HEK293 (cell line): ENCODE results near the gene PHF21A.
A peak's percentile ranks its signal among the peaks of the same experiment; 100 is the strongest.

Source experiments
- BCL11B ChIP-seq: fragments of 450-650 bp; formaldehyde crosslinking; IDR thresholded peaks from 2 replicates; pipeline ENCODE4 v1.5.1; 2016; ENCODE audit warnings: low read depth, missing biosample characterization, missing genetic modification characterization
- EGR2 ChIP-seq: fragments of 450-650 bp; formaldehyde crosslinking; IDR thresholded peaks from 2 replicates; pipeline ENCODE4 v1.5.1; 2016; ENCODE audit warnings: low read depth, missing biosample characterization, missing genetic modification characterization
- GLI4 ChIP-seq: fragments of 450-650 bp; formaldehyde crosslinking; IDR thresholded peaks from 2 replicates; pipeline ENCODE4 v1.5.1; 2016; ENCODE audit warnings: missing biosample characterization, missing genetic modification characterization
- HOXC10 ChIP-seq: sonication (generic); formaldehyde crosslinking; IDR thresholded peaks from 2 replicates; pipeline ENCODE4 v1.8.1; 2023; ENCODE audit warnings: mild to moderate bottlenecking, missing genetic modification reagents
- IKZF3 ChIP-seq: fragments of 450-650 bp; IDR thresholded peaks from 2 replicates; pipeline ENCODE4 v1.5.0; 2018; ENCODE audit warnings: missing biosample characterization, mild to moderate bottlenecking, missing genetic modification characterization, moderate library complexity
- KLF7 ChIP-seq: fragments of 450-650 bp; formaldehyde crosslinking; IDR thresholded peaks from 2 replicates; pipeline ENCODE4 v1.5.1; 2016; ENCODE audit warnings: missing biosample characterization, missing genetic modification characterization, borderline replicate concordance
- KLF8 ChIP-seq: fragments of 450-650 bp; formaldehyde crosslinking; IDR thresholded peaks from 2 replicates; pipeline ENCODE4 v1.5.1; 2016; ENCODE audit warnings: missing biosample characterization, missing genetic modification characterization
- KLF9 ChIP-seq: fragments of 450-650 bp; formaldehyde crosslinking; IDR thresholded peaks from 2 replicates; pipeline ENCODE4 v1.5.1; 2016; ENCODE audit warnings: missing biosample characterization, missing genetic modification characterization, low read depth
- OSR2 ChIP-seq: fragments of 450-650 bp; formaldehyde crosslinking; IDR thresholded peaks from 2 replicates; pipeline ENCODE4 v1.5.1; 2016; ENCODE audit warnings: missing biosample characterization, missing genetic modification characterization
- SP2 ChIP-seq: fragments of 450-650 bp; formaldehyde crosslinking; IDR thresholded peaks from 2 replicates; pipeline ENCODE4 v1.5.1; 2016; ENCODE audit warnings: missing biosample characterization, missing genetic modification characterization
- SP3 ChIP-seq: fragments of 450-650 bp; formaldehyde crosslinking; IDR thresholded peaks from 2 replicates; pipeline ENCODE4 v1.5.1; 2016; ENCODE audit warnings: missing biosample characterization, missing genetic modification characterization
- TRIM28 ChIP-seq: IDR thresholded peaks from 2 replicates; pipeline ENCODE4 v1.6.1; 2011; ENCODE audit warnings: low read length, control low read depth, borderline replicate concordance
- YY1 ChIP-seq: fragments of 450-650 bp; formaldehyde crosslinking; IDR thresholded peaks from 2 replicates; pipeline ENCODE4 v1.5.1; 2018; ENCODE audit warnings: missing biosample characterization, missing genetic modification characterization
- ZBTB1 ChIP-seq: fragments of 450-650 bp; formaldehyde crosslinking; IDR thresholded peaks from 2 replicates; pipeline ENCODE4 v1.5.1; 2016; ENCODE audit warnings: missing biosample characterization, missing genetic modification characterization
- ZBTB48 ChIP-seq: fragments of 450-650 bp; formaldehyde crosslinking; IDR thresholded peaks from 2 replicates; pipeline ENCODE4 v1.5.1; 2016; ENCODE audit warnings: missing biosample characterization, missing genetic modification characterization
- ZIC2 ChIP-seq: fragments of 450-650 bp; formaldehyde crosslinking; IDR thresholded peaks from 2 replicates; pipeline ENCODE4 v1.5.1; 2016; ENCODE audit warnings: missing biosample characterization, missing genetic modification characterization
- ZNF133 ChIP-seq: fragments of 450-650 bp; formaldehyde crosslinking; IDR thresholded peaks from 2 replicates; pipeline ENCODE4 v1.5.1; 2016; ENCODE audit warnings: missing biosample characterization, missing genetic modification characterization
- ZNF19 ChIP-seq: fragments of 450-650 bp; formaldehyde crosslinking; IDR thresholded peaks from 2 replicates; pipeline ENCODE4; 2016; ENCODE audit warnings: missing biosample characterization, missing genetic modification characterization, low read depth
- ZNF211 ChIP-seq: fragments of 450-650 bp; formaldehyde crosslinking; IDR thresholded peaks from 2 replicates; pipeline ENCODE4 v1.5.1; 2016; ENCODE audit warnings: low read depth, missing biosample characterization, missing genetic modification characterization
- ZNF214 ChIP-seq: fragments of 450-650 bp; formaldehyde crosslinking; IDR thresholded peaks from 2 replicates; pipeline ENCODE4 v1.5.1; 2017; ENCODE audit warnings: missing biosample characterization, mild to moderate bottlenecking, missing genetic modification characterization, borderline replicate concordance
- ZNF266 ChIP-seq: fragments of 450-650 bp; formaldehyde crosslinking; IDR thresholded peaks from 2 replicates; pipeline ENCODE4 v1.5.1; 2016; ENCODE audit warnings: missing biosample characterization, missing genetic modification characterization, low read depth
- ZNF274 ChIP-seq, 2 experiments: fragments of 200-500 bp in 1 of 2; fragments of 450-650 bp in 1 of 2; sonication (Bioruptor generic) in 1 of 2; formaldehyde crosslinking in 1 of 2; IDR thresholded peaks; 2 replicates each; pipeline versions ENCODE4 v1.5.1 to v1.6.1; 2014 to 2016; ENCODE audit warnings: borderline replicate concordance in 1 of 2, inconsistent platforms in 1 of 2, low read length in 1 of 2, missing biosample characterization in 1 of 2, missing genetic modification characterization in 1 of 2
- ZNF366 ChIP-seq: fragments of 450-650 bp; formaldehyde crosslinking; conservative IDR thresholded peaks from 2 replicates; pipeline ENCODE4 v1.5.1; 2016; ENCODE audit warnings: missing biosample characterization, missing genetic modification characterization
- ZNF501 ChIP-seq: fragments of 450-650 bp; formaldehyde crosslinking; IDR thresholded peaks from 2 replicates; pipeline ENCODE4 v1.5.1; 2016; ENCODE audit warnings: missing biosample characterization, missing genetic modification characterization
- ZNF571 ChIP-seq: fragments of 450-650 bp; formaldehyde crosslinking; IDR thresholded peaks from 2 replicates; pipeline ENCODE4 v1.5.0; 2017; ENCODE audit warnings: missing biosample characterization, missing genetic modification characterization
- ZNF610 ChIP-seq: fragments of 450-650 bp; formaldehyde crosslinking; IDR thresholded peaks from 2 replicates; pipeline ENCODE4 v1.5.1; 2016; ENCODE audit warnings: missing biosample characterization, missing genetic modification characterization, borderline replicate concordance
- ZNF629 ChIP-seq: fragments of 450-650 bp; formaldehyde crosslinking; IDR thresholded peaks from 2 replicates; pipeline ENCODE4 v1.5.1; 2017; ENCODE audit warnings: missing biosample characterization, missing genetic modification characterization
- ZNF677 ChIP-seq: fragments of 450-650 bp; IDR thresholded peaks from 2 replicates; pipeline ENCODE4 v1.5.0; 2018; ENCODE audit warnings: missing biosample characterization, mild to moderate bottlenecking, missing genetic modification characterization, moderate library complexity
- ZNF747 ChIP-seq: fragments of 450-650 bp; formaldehyde crosslinking; IDR thresholded peaks from 2 replicates; pipeline ENCODE4 v1.5.1; 2016; ENCODE audit warnings: missing biosample characterization, missing genetic modification characterization
- ZNF76 ChIP-seq: fragments of 450-650 bp; formaldehyde crosslinking; IDR thresholded peaks from 2 replicates; pipeline ENCODE4; 2016; ENCODE audit warnings: low read depth, missing biosample characterization, missing genetic modification characterization, borderline replicate concordance
- ZNF830 ChIP-seq: fragments of 450-650 bp; IDR thresholded peaks from 2 replicates; pipeline ENCODE4 v1.5.0; 2018; ENCODE audit warnings: missing biosample characterization, missing genetic modification characterization, low read depth, mild to moderate bottlenecking, moderate library complexity
- ZNF837 ChIP-seq: fragments of 450-650 bp; formaldehyde crosslinking; IDR thresholded peaks from 2 replicates; pipeline ENCODE4 v1.5.1; 2016; ENCODE audit warnings: missing biosample characterization, missing genetic modification characterization
- TF ChIP-seq, protein P1 (sequence below): fragments of 450-650 bp; formaldehyde crosslinking; IDR thresholded peaks from 2 replicates; pipeline ENCODE4 v1.5.1; 2016; ENCODE audit warnings: missing biosample characterization, missing genetic modification characterization, low read depth
- TF ChIP-seq, protein P2 (sequence below): fragments of 450-650 bp; formaldehyde crosslinking; IDR thresholded peaks from 2 replicates; pipeline ENCODE4 v1.5.1; 2016; ENCODE audit warnings: missing biosample characterization, missing genetic modification characterization
- TF ChIP-seq, protein P3 (sequence below): fragments of 450-650 bp; formaldehyde crosslinking; IDR thresholded peaks from 2 replicates; pipeline ENCODE4 v1.5.1; 2016; ENCODE audit warnings: missing biosample characterization, missing genetic modification characterization, borderline replicate concordance
- TF ChIP-seq, protein P4 (sequence below): fragments of 450-650 bp; formaldehyde crosslinking; IDR thresholded peaks from 2 replicates; pipeline ENCODE4 v1.5.1; 2016; ENCODE audit warnings: missing biosample characterization, missing genetic modification characterization

PHF21A gene

DNA sequence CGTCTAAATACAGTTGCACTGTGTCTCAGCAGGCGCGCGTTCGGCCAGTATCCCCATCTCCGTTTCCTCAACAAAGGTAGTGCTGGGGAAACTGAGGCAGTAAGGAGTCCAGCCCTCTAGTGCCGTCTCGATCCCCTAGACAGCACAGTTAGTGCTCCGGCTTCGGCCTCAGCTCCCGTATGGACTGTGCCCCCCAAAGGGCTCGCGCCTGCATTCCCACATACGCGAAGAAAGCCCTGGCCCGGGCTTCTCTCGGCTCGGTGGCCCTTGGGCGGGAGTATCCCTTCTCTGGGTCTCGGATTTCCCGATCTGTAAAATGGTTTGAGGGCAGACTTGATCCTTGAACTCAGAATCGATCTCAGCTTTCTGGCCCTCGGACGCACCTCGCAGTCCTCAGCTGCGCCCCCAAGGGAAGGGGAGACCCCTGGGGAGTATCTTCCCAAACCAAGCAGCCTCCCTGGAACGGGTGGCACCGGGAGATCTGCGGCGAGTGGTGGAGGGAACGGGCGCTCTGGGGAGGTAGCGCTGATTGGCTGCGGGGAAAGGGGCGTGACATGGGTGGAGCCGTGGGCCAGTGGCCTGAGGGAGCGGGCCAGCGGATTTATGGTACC, 202.8 kb downstream of the PHF21A start (continued):
- no peak for TF ChIP-seq ZNF214 (tag by site-specific recombination)
- TF ChIP-seq EGR2, result no peak
- peak; percentile 94 for TF ChIP-seq IKZF3 (tag by site-specific recombination)
- no peak for TF ChIP-seq ZBTB1
- TF ChIP-seq ZNF830 (tag by site-specific recombination), result no peak
- TF ChIP-seq SP3 (tag by site-specific recombination), result peak; percentile 58
- TF ChIP-seq KLF9 (tag by site-specific recombination), result peak; percentile 76
- TF ChIP-seq ZNF133, result no peak
- TF ChIP-seq OSR2 (tag by site-specific recombination), result no peak
- TF ChIP-seq ZNF366 (tag by site-specific recombination), result no peak
- no peak for TF ChIP-seq ZNF610 (tag by site-specific recombination)
- no peak for TF ChIP-seq HOXC10 (CRISPR knock-in tag)
- no peak for TF ChIP-seq ZNF677 (tag by site-specific recombination)
- no peak for TF ChIP-seq YY1
- TF ChIP-seq, protein P1, sequence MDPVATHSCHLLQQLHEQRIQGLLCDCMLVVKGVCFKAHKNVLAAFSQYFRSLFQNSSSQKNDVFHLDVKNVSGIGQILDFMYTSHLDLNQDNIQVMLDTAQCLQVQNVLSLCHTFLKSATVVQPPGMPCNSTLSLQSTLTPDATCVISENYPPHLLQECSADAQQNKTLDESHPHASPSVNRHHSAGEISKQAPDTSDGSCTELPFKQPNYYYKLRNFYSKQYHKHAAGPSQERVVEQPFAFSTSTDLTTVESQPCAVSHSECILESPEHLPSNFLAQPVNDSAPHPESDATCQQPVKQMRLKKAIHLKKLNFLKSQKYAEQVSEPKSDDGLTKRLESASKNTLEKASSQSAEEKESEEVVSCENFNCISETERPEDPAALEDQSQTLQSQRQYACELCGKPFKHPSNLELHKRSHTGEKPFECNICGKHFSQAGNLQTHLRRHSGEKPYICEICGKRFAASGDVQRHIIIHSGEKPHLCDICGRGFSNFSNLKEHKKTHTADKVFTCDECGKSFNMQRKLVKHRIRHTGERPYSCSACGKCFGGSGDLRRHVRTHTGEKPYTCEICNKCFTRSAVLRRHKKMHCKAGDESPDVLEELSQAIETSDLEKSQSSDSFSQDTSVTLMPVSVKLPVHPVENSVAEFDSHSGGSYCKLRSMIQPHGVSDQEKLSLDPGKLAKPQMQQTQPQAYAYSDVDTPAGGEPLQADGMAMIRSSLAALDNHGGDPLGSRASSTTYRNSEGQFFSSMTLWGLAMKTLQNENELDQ (tag by site-specific recombination), result no peak
- no peak for TF ChIP-seq ZNF747 (tag by site-specific recombination)
- peak; percentile 22; the same call in 1 of the 2 replicates for TF ChIP-seq TRIM28
- TF ChIP-seq ZNF571 (tag by site-specific recombination), result no peak
- TF ChIP-seq ZNF211 (tag by site-specific recombination), result no peak
- no peak for TF ChIP-seq ZNF274 (IDR thresholded peaks at IDR 0.05; ENCODE audit: low read length)
- no peak for TF ChIP-seq ZNF274 (tag by site-specific recombination; IDR thresholded peaks at IDR 0.05; ENCODE audit: borderline replicate concordance)
- peak; percentile 50 for TF ChIP-seq ZIC2 (tag by site-specific recombination)
- TF ChIP-seq, protein P2, sequence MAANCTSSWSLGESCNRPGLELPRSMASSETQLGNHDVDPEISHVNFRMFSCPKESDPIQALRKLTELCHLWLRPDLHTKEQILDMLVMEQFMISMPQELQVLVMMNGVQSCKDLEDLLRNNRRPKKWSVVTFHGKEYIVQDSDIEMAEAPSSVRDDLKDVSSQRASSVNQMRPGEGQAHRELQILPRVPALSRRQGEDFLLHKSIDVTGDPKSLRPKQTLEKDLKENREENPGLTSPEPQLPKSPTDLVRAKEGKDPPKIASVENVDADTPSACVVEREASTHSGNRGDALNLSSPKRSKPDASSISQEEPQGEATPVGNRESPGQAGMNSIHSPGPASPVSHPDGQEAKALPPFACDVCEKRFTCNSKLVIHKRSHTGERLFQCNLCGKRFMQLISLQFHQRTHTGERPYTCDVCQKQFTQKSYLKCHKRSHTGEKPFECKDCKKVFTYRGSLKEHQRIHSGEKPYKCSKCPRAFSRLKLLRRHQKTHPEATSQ (tag by site-specific recombination), result no peak
- TF ChIP-seq ZNF837, result no peak
- no peak for TF ChIP-seq BCL11B (tag by site-specific recombination)
- TF ChIP-seq ZNF266, result no peak
- peak; percentile 41 for TF ChIP-seq ZNF76 (tag by site-specific recombination)
- TF ChIP-seq KLF8, result peak; percentile 45; the same call in 1 of the 2 replicates
- TF ChIP-seq, protein P3, sequence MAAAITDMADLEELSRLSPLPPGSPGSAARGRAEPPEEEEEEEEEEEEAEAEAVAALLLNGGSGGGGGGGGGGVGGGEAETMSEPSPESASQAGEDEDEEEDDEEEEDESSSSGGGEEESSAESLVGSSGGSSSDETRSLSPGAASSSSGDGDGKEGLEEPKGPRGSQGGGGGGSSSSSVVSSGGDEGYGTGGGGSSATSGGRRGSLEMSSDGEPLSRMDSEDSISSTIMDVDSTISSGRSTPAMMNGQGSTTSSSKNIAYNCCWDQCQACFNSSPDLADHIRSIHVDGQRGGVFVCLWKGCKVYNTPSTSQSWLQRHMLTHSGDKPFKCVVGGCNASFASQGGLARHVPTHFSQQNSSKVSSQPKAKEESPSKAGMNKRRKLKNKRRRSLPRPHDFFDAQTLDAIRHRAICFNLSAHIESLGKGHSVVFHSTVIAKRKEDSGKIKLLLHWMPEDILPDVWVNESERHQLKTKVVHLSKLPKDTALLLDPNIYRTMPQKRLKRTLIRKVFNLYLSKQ, result no peak
- TF ChIP-seq SP2 (tag by site-specific recombination), result peak; percentile 83
- TF ChIP-seq ZNF19, result no peak
- TF ChIP-seq, protein P4, sequence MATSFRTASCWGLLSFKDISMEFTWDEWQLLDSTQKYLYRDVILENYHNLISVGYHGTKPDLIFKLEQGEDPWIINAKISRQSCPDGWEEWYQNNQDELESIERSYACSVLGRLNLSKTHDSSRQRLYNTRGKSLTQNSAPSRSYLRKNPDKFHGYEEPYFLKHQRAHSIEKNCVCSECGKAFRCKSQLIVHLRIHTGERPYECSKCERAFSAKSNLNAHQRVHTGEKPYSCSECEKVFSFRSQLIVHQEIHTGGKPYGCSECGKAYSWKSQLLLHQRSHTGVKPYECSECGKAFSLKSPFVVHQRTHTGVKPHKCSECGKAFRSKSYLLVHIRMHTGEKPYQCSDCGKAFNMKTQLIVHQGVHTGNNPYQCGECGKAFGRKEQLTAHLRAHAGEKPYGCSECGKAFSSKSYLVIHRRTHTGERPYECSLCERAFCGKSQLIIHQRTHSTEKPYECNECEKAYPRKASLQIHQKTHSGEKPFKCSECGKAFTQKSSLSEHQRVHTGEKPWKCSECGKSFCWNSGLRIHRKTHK (tag by site-specific recombination), result no peak
- no peak for TF ChIP-seq GLI4 (tag by site-specific recombination)
- 0 out of 2 replicates have a peak, but pooled peaks have one; percentile 56 for TF ChIP-seq ZBTB48 (tag by site-specific recombination)
- no peak for TF ChIP-seq KLF7 (tag by site-specific recombination)
- no peak for TF ChIP-seq ZNF629 (tag by site-specific recombination)
- TF ChIP-seq ZNF501 (tag by site-specific recombination), result no peak
